Activated CD4-positive, alpha-beta T cell treated with anti-CD3 and anti-CD28 coated beads, Interleukin-2, amount 50 U/mL, for 4 hours (primary cell): ENCODE results near the gene SLC16A13.
"Not testable (repeated sequence)": the region's sequence is repeated elsewhere in the genome, so short reads cannot be mapped to it uniquely, and the experiment has no call there.

Source experiments
- DNase-seq, 2 experiments: peaks; one replicate each; pipeline ENCODE4 v3.0.0-alpha.2; 2020

SLC16A13 gene

GRCh38 chr17:7034955-7035590, 742 bp upstream of the SLC16A13 start:
- DNase-seq, result no peak

- no peak for DNase-seq
Observed at GRCh38 chr17:7038025-7038862, 2.4 kb downstream of the SLC16A13 start.

- DNase-seq, result no peak
Observed at GRCh38 chr17:7039832-7040231, 4.0 kb downstream of the SLC16A13 start.

GRCh38 chr17:7041607-7042500, 6.0 kb downstream of the SLC16A13 start:
- no peak for DNase-seq

- DNase-seq, result no peak
Observed at GRCh38 chr17:7042501-7043181, 6.8 kb downstream of the SLC16A13 start.

- no peak for DNase-seq
Observed at GRCh38 chr17:7043182-7043496, 7.3 kb downstream of the SLC16A13 start.

GRCh38 chr17:7043497-7044198, 7.8 kb downstream of the SLC16A13 start, which contains the start of gene SLC16A11:
Gene SLC16A11 (minus strand): TSS chr17:7044092. CDS start chr17:7043513, 579 bp downstream.
- no peak for DNase-seq

GRCh38 chr17:7045492-7046126, 9.8 kb downstream of the SLC16A13 start:
- DNase-seq, result no peak

- DNase-seq, result no peak
Observed at GRCh38 chr17:7046127-7046724, 10.4 kb downstream of the SLC16A13 start.

GRCh38 chr17:7046725-7047397, 11.0 kb downstream of the SLC16A13 start:
- peak; percentile 63 to 68 for DNase-seq

- no peak for DNase-seq
Observed at GRCh38 chr17:7047566-7047965, 11.8 kb downstream of the SLC16A13 start.

- DNase-seq, result no peak
Observed at GRCh38 chr17:7048968-7049367, 13.2 kb downstream of the SLC16A13 start.

GRCh38 chr17:7050583-7050982, 14.8 kb downstream of the SLC16A13 start:
- DNase-seq, result not testable (repeated sequence)

GRCh38 chr17:7056386-7056785, 20.6 kb downstream of the SLC16A13 start:
- no peak for DNase-seq

- no peak for DNase-seq
Observed at GRCh38 chr17:7058831-7059447, 23.1 kb downstream of the SLC16A13 start.

GRCh38 chr17:7060165-7060891, 24.5 kb downstream of the SLC16A13 start:
- peak in 1 of 2 experiments; percentile 13 for DNase-seq

GRCh38 chr17:7063518-7064094, 27.8 kb downstream of the SLC16A13 start:
- no peak for DNase-seq

GRCh38 chr17:7064261-7064660, 28.4 kb downstream of the SLC16A13 start:
- no peak for DNase-seq

GRCh38 chr17:7067198-7067597, 31.4 kb downstream of the SLC16A13 start:
- no peak for DNase-seq
